Activated T-helper 1 cell treated with anti-CD3 and anti-CD28 coated beads, Interleukin-12 subunit alpha, Interleukin-12 subunit beta, Interleukin-2, Interleukin-4 antibody, amounts not matched to agents 30 ng/mL and 10 ng/mL and 1 ng/mL, durations not matched to agents 14 hours and 24 hours and 36 hours (primary cell): ENCODE measurements around the gene ZNF283. TPM values are rescaled to one million over a fixed set of nuclear protein-coding genes. Genes with fewer than 3 reads are reported as not detected.
"Not testable (repeated sequence)": the region's sequence is repeated elsewhere in the genome, so short reads cannot be mapped to it uniquely, and the experiment has no call there.

Experiments
- DNase-seq: peaks from one replicate; pipeline ENCODE4 v3.0.0; 2021; ENCODE audit warnings: low spot score
- H3K27ac Mint-ChIP-seq: one replicate; pipeline ENCODE4 v1.8.0; 2021; ENCODE audit warnings: mild to moderate bottlenecking, mixed read lengths
- H3K27me3 Mint-ChIP-seq: one replicate; pipeline ENCODE4 v1.8.0; 2022; ENCODE audit warnings: mild to moderate bottlenecking, moderate library complexity, mixed read lengths; ENCODE audit not compliant: insufficient read depth
- H3K36me3 Mint-ChIP-seq: one replicate; pipeline ENCODE4 v1.8.0; 2021; ENCODE audit warnings: low read depth, mixed read lengths
- H3K4me1 Mint-ChIP-seq: one replicate; pipeline ENCODE4 v1.8.0; 2021; ENCODE audit warnings: low read depth, mixed read lengths
- H3K4me3 Mint-ChIP-seq: one replicate; pipeline ENCODE4 v1.8.0; 2021; ENCODE audit warnings: mild to moderate bottlenecking, moderate library complexity, mixed read lengths
- H3K9me3 Mint-ChIP-seq: one replicate; pipeline ENCODE4 v1.8.0; 2021; ENCODE audit warnings: mixed read lengths
- intact Hi-C: fragments of 100-400 bp; cut with micrococcal nuclease; formaldehyde crosslinking; loops from one replicate; pipeline ENCODE4 v1.15.1; 2024
- total RNA-seq: library from RNA; stranded (reverse); gene quantifications from 2 replicates; pipeline ENCODE4 v1.2.3, GENCODE V29; 2022

Gene ZNF283
- total RNA-seq, 1 donor from 2014 or later, result 4.0 TPM

DNA sequence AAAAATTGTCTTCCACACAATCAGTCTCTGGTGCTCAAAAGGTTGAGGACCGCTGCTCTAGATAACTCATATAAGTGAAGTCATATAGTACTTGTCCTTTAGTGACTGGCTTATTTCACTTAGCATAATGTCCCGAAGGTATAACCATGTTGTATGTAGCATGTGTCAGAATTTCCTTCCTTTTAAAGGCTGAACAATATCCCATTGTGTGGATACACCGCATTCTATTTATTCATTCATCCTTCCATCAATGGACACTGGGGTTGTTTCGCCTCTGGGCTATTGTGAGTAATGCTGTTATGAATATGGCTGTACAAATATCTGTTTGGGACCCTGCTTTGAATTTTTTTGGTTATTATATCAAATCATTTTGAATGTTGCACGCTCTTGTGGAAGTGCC lies 20.3 kb upstream of the ZNF283 start:
- Mint-ChIP-seq H3K9me3 (no peaks in the 10 kb centered on the region), H3K36me3 (no peaks in the 10 kb centered on the region), H3K4me1 (no peaks in the 10 kb centered on the region), H3K27ac (no peak overlapping the region), H3K4me3 (no peak overlapping the region), H3K27me3 (peaks cover 25% of the 10 kb centered on the region)
- no peak for DNase-seq
- intact Hi-C loops, result loop anchor here (5.0 kb wide), 2 partner anchors 250 to 375 kb away; no protein-coding TSS in a partner anchor

DNA sequence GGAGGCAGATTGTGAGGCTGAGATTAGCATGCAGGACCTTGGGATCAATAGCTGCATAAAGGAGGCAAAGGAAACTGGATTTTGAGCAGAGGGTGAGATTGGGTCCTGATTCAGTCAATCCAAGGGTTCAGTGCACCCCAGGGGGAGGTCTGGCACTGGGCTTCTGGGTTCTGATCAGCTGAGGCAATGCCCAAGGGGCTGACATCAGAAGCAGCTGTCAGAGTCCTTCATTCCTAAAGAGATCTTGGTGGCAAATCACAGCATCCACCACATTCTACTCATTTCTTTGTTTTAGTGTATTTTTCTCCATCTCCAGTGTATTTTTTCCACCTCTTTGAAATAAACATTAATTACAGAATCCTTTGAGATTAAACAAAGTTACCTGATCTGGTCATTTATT lies 19.5 kb upstream of the ZNF283 start:
- Mint-ChIP-seq H3K4me3 (no peak overlapping the region), H3K27me3 (peaks cover 26% of the 10 kb centered on the region), H3K4me1 (no peaks in the 10 kb centered on the region), H3K27ac (no peak overlapping the region), H3K36me3 (no peaks in the 10 kb centered on the region), H3K9me3 (no peaks in the 10 kb centered on the region)
- DNase-seq, result no peak
- intact Hi-C loops, result loop anchor here (5.0 kb wide), 2 partner anchors 250 to 375 kb away; no protein-coding TSS in a partner anchor

DNA sequence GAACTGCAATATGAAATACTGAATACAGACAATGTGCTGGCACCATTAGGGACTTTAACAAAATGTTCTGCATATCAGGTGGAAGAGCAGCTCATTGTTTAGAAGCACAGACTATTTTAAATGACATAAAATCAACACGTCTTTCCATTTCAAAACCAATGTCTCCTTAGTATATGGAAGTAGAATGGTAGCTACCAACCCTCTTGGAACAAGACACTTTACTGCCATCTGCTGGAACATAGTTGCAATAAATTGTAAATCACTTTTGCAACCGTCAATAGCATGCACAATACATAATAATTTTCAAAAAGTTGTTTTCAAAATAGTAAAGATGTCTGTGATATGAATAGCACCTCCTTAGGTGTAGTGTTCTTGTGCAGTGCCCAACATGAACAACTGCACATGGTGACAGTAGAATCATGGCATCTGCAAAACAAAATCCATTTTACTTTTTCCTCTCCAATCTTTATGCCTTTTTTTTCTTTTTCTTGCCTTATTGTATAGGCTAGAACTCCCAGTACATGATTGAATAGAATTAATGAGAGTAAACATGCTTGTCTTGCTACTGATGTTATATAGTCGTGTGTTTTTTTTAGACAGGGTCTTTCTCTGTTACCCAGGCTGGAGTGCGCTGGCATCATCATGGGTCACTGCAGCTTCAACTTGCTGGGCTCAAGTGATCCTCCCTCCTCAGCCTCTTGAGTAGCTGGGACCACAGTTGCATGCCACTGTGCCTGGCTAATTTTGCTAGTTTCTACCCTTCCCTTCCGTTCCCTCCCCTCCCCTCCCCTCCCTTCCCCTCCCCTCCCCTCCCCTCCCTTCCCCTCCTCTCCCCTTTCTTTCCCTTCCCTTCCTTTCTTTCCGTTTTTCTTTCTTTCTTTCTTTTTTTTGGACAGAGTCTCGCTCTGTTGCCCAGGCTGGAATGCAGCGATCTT lies 17.1 kb upstream of the ZNF283 start:
- Mint-ChIP-seq H3K4me3 (no peak overlapping the region), H3K36me3 (no peaks in the 10 kb centered on the region), H3K9me3 (no peaks in the 10 kb centered on the region), H3K4me1 (no peaks in the 10 kb centered on the region), H3K27me3 (peaks cover 14% of the 10 kb centered on the region), H3K27ac (no peak overlapping the region)
- DNase-seq, result no peak
- intact Hi-C loops, result loop anchor here (1.0 to 5.0 kb wide), 6 partner anchors 25 to 378 kb away; no protein-coding TSS in a partner anchor

- Mint-ChIP-seq H3K27ac (no peak overlapping the region), H3K9me3 (peaks cover 3% of the 10 kb centered on the region), H3K4me3 (no peak overlapping the region), H3K36me3 (no peaks in the 10 kb centered on the region), H3K27me3 (peaks cover 11% of the 10 kb centered on the region), H3K4me1 (no peaks in the 10 kb centered on the region)
- no peak for DNase-seq
- intact Hi-C loops, result no loop called here
Measured at GRCh38 chr19:43811837-43812236, 15.3 kb upstream of the ZNF283 start.

DNA sequence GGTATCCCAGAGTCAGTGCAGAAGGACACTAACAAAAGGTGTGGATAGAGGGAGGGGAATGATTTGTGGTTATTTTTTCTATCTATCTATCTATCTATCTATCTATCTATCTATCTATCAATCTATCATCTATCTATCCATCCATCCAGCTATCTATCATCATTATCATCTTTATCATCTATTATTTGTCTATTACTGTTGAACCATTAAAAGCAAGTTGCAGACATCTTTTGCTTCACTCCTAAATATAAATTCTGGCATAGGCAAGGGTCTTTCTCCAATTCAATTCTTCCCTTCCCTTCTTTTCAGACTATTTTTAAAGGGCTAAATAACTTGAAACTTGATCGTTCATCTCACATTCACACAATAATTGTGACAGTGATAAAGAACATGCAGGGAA lies 14.9 kb upstream of the ZNF283 start:
- H3K4me1 Mint-ChIP-seq, result no peaks in the 10 kb centered on the region
- no peak for DNase-seq
- H3K36me3 Mint-ChIP-seq, result no peaks in the 10 kb centered on the region
- H3K27ac Mint-ChIP-seq, result no peak overlapping the region
- H3K27me3 Mint-ChIP-seq, result peaks cover 11% of the 10 kb centered on the region
- peaks cover 4% of the 10 kb centered on the region for H3K9me3 Mint-ChIP-seq
- intact Hi-C loops, result no loop called here
- no peak overlapping the region for H3K4me3 Mint-ChIP-seq

- Mint-ChIP-seq H3K27ac (no peak overlapping the region), H3K36me3 (no peaks in the 10 kb centered on the region), H3K9me3 (peaks cover 4% of the 10 kb centered on the region), H3K4me3 (no peak overlapping the region), H3K4me1 (no peaks in the 10 kb centered on the region), H3K27me3 (peaks cover 11% of the 10 kb centered on the region)
- intact Hi-C loops, result no loop called here
- DNase-seq, result no peak
Measured at GRCh38 chr19:43812688-43813087, 14.4 kb upstream of the ZNF283 start.

DNA sequence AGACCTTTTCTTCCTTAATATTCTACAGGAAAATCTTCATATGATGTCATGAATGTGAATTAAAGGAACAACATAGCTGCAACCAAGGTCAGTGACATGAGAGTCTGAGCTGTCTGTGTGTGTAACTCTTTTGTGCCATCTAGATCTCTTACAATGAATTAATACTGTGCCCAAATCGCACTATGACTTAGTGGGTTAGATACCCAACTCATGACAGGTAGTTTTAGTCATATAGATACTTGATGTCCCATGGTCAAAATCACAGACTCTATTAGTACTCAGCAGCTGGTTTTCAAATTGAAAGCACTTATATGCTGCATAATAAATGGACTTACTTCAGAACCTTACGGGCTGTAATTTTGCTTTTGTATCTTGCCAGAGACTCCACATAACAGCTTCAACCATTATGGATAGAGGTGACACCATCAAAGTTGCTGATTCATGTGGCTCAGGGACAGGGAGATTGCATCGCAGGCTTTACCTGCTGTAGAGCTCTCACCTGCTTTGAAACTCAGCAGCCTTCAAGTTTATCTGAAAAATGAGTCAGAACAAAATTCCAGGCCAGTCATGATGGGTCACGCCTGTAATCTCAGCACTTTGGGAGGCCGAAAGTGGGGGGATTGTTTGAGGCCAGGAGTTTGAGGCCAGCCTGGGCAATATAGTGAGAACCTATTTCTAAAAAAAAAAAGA lies 12.3 kb upstream of the ZNF283 start:
- H3K27me3 Mint-ChIP-seq, result peaks cover 16% of the 10 kb centered on the region
- peaks cover 16% of the 10 kb centered on the region for H3K9me3 Mint-ChIP-seq
- H3K36me3 Mint-ChIP-seq, result no peaks in the 10 kb centered on the region
- intact Hi-C loops, result no loop called here
- H3K4me3 Mint-ChIP-seq, result no peak overlapping the region
- H3K4me1 Mint-ChIP-seq, result no peaks in the 10 kb centered on the region
- no peak for DNase-seq
- no peak overlapping the region for H3K27ac Mint-ChIP-seq

- DNase-seq, H3K4me1 Mint-ChIP-seq, H3K36me3 Mint-ChIP-seq, H3K27ac Mint-ChIP-seq, H3K4me3 Mint-ChIP-seq, intact Hi-C loops: not testable (repeated sequence)
- peaks cover 16% of the 10 kb centered on the region for H3K9me3 Mint-ChIP-seq
- H3K27me3 Mint-ChIP-seq, result peaks cover 15% of the 10 kb centered on the region
Measured at GRCh38 chr19:43817454-43817853, 9.7 kb upstream of the ZNF283 start.

DNA sequence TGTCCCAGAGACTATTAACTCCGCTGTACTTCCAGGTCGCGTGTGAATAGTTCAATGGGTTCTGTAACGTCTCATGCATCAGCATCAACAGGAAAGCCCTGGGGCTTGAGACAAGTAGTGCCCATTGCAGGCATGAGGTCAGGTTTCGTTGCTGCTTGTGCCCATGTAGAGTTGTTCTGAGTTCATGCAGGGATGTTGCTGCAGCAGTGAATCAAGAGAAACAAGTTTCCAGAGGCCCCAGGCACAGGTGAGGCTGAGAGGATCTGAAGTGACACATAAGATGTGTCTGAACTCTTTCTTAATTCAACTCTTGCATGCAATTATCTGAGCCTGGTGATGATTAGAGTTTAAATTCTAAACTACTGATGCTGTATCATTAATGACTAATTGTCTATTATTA lies 8.6 kb upstream of the ZNF283 start:
- Mint-ChIP-seq H3K9me3 (peaks cover 21% of the 10 kb centered on the region), H3K27me3 (peaks cover 20% of the 10 kb centered on the region), H3K27ac (no peak overlapping the region), H3K4me3 (no peak overlapping the region), H3K36me3 (no peaks in the 10 kb centered on the region), H3K4me1 (peaks cover 10% of the 10 kb centered on the region)
- intact Hi-C loops, result no loop called here
- no peak for DNase-seq

DNA sequence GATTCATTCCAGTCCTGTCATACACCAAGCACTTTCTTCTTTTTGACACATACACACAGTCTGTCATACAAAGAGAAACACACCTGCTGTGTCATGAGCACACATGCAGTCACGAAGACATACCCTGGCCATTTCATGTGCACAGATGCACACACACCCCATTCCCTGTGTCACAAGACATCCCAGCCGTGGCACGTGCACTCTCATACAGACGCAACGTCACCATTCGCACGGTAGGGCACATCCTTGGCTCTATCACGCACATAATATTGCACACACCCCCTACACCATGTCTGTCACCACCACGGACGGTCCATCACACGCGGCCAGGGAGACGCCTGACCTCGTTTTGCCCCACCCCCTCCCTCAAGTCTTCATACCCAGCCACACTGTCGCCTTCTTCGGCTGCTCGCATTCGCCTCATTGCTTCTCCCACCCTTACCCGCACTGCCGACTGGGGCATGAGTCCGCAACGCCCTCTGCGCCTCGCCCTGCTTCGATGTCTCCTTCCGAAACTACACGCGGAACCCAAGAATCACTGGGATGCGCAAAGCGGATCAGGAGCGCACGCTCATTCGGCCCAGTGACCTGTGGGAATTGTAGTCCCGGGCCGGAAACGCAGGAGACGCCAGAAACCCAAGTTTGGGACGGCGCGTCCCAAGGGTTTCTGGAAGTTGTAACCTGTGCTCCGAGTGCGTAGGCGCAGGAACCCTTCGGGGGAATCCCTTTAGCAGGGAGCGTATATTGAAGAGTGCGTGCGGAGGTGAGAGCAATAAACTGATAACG lies 6.8 kb upstream of the ZNF283 start:
- peaks cover 30% of the 10 kb centered on the region for H3K9me3 Mint-ChIP-seq
- H3K27ac Mint-ChIP-seq, result peak overlapping the region; percentile 47
- intact Hi-C loops, result loop anchor here (10.0 kb wide), 1 partner anchor 345 kb away; the partner anchor contains the start of gene ZNF226
- H3K36me3 Mint-ChIP-seq, result no peaks in the 10 kb centered on the region
- H3K4me1 Mint-ChIP-seq, result peaks cover 10% of the 10 kb centered on the region
- peak overlapping the region; percentile 82 for H3K4me3 Mint-ChIP-seq
- no peak for DNase-seq
- H3K27me3 Mint-ChIP-seq, result peaks cover 26% of the 10 kb centered on the region

DNA sequence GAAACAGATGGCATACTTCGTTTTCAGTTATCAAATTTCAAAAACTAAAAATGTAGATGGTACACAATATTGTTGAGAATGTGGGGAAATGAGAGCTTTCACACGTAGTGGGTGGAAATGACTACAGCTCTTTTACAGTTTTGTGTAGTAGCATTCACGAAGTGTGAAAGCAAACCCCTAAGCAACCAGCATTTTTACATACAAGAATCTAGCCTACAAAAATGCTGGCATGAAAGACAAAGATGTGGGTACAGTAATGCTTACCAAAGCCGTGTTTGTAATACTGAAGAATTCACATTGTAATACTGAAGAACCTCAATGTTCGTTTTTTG lies 6.3 kb upstream of the ZNF283 start:
- DNase-seq, result no peak
- intact Hi-C loops, result loop anchor here (10.0 kb wide), 1 partner anchor 344 kb away; the partner anchor contains the start of gene ZNF226
- H3K4me3 Mint-ChIP-seq, result peak overlapping the region; percentile 82
- H3K9me3 Mint-ChIP-seq, result peaks cover 36% of the 10 kb centered on the region
- H3K27me3 Mint-ChIP-seq, result peaks cover 26% of the 10 kb centered on the region
- H3K36me3 Mint-ChIP-seq, result no peaks in the 10 kb centered on the region
- H3K4me1 Mint-ChIP-seq, result peaks cover 10% of the 10 kb centered on the region
- no peak overlapping the region for H3K27ac Mint-ChIP-seq

DNA sequence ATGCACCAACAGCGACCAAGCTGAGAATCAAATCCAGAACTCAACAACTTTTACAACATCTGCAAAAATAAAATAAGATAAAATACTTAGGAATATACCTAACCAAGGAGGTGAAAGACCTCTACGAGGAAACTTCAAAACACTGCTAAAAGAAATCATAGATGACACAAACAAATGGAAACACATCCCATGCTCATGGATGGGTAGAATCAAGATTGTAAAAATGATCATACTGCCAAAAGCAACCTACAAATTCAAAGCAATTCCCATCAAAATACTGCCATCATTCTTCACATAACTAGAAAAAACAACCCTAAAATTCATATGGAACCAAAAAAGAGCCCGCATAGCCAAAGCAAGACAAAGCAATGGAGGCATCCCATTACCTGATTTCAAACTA lies 3.3 kb upstream of the ZNF283 start:
- Mint-ChIP-seq H3K27me3 (peaks cover 21% of the 10 kb centered on the region), H3K4me1 (peaks cover 29% of the 10 kb centered on the region), H3K9me3 (peaks cover 36% of the 10 kb centered on the region)
- not testable (repeated sequence) for H3K36me3 Mint-ChIP-seq, H3K27ac Mint-ChIP-seq, DNase-seq, H3K4me3 Mint-ChIP-seq
- intact Hi-C loops, result loop anchor here (10.0 kb wide), 1 partner anchor 341 kb away; the partner anchor contains the start of gene ZNF226
